SU-DHL-6 (cell line): ENCODE data around the gene TLX3.

Source experiments
- CTCF ChIP-seq: fragments of 200-600 bp; sonication (generic); IDR thresholded peaks from one replicate; pipeline ENCODE4 v1.5.1; 2017; ENCODE audit warnings: antibody characterized with exemption, mild to moderate bottlenecking, low read length, moderate library complexity; ENCODE audit not compliant: insufficient read depth, poor library complexity, severe bottlenecking
- EZH2phosphoT487 ChIP-seq: fragments of 200-600 bp; sonication (generic), shearing (Covaris generic); conservative IDR thresholded peaks from 2 replicates; pipeline ENCODE4 v1.6.1; 2018; ENCODE audit warnings: mild to moderate bottlenecking, antibody characterized with exemption, low read length, moderate library complexity, mixed read lengths

- TF ChIP-seq CTCF (no peak), EZH2phosphoT487 (no peak)
Observed at GRCh38 chr5:171271798-171272197, 37.2 kb upstream of the TLX3 start.
